ENCODE data around the gene THSD4. TPM values are rescaled to one million over a fixed set of nuclear protein-coding genes. Genes with fewer than 3 reads are reported as not detected.

The THSD4 gene
- polyA plus RNA-seq, 1 donor from 2014 or later, result 0.46 TPM

DNA sequence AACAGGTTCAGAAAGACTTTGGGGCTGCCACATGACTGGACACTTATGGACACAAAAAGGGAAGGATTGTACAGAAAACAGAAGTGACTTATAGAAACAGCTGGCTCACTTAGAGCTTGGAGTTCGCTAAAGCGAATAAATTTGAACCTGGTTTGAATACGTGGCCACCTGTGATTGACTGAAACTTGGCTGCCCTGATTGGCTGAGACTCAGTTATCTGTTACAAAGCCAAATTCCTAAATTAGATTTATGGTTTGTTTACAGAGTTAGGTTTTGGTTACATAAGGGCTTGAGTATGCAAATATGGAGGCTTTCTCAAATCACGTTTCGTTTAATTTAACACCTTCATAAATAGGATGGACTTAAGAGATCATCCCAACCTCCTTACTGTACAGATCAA is 270.2 kb downstream of the THSD4 start:
- H3K4me3 ChIP-seq (ENCODE audit: low read length), result no peak overlapping the region

DNA sequence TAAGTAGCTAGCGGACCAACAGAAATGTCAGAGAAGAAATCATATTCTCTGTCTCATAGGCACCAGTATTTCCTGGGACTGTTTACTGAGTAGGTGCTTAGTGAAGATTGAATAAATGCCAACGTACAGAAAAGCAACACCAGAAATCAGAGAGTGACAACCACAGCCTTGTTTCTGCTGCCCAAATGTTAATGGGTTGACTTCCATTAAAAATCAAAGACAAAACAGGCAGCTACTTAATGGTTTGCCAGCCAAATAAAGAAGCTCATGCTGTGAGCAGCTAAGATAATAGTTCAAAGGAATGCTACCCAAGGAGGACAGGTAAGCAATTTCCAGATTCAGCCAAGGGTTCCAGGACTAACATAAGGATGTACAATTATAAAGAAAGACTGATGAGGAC is 270.7 kb downstream of the THSD4 start:
- no peak overlapping the region for H3K27ac ChIP-seq (ENCODE audit: low read length)
- no peaks in the 10 kb centered on the region for H3K79me2 ChIP-seq (replicated peaks; ENCODE audit: insufficient read depth, low read length)
- H4K20me1 ChIP-seq (ENCODE audit: insufficient read depth), result no peaks in the 10 kb centered on the region
- no peaks in the 10 kb centered on the region for H3F3A ChIP-seq (ENCODE audit: insufficient read depth, low read length, poor library complexity, severe bottlenecking)
- no peak overlapping the region for H3K9ac ChIP-seq (ENCODE audit: low read length)
- no peak overlapping the region for H3K4me2 ChIP-seq (ENCODE audit: low read length)
- TF ChIP-seq SMC3 (conservative IDR thresholded peaks at IDR 0.05; ENCODE audit: poor library complexity) (no peak), EP300 (conservative IDR thresholded peaks at IDR 0.05; ENCODE audit: poor library complexity, severe bottlenecking) (no peak), RAD21 (conservative IDR thresholded peaks at IDR 0.05) (no peak), MXI1 (conservative IDR thresholded peaks at IDR 0.05; ENCODE audit: poor library complexity, severe bottlenecking) (no peak), EZH2 (IDR thresholded peaks at IDR 0.05; ENCODE audit: borderline replicate concordance, insufficient read depth, low read length, poor library complexity, severe bottlenecking) (no peak), TAF1 (IDR thresholded peaks at IDR 0.05; ENCODE audit: low read depth) (no peak)
- TF ChIP-seq, protein P1, sequence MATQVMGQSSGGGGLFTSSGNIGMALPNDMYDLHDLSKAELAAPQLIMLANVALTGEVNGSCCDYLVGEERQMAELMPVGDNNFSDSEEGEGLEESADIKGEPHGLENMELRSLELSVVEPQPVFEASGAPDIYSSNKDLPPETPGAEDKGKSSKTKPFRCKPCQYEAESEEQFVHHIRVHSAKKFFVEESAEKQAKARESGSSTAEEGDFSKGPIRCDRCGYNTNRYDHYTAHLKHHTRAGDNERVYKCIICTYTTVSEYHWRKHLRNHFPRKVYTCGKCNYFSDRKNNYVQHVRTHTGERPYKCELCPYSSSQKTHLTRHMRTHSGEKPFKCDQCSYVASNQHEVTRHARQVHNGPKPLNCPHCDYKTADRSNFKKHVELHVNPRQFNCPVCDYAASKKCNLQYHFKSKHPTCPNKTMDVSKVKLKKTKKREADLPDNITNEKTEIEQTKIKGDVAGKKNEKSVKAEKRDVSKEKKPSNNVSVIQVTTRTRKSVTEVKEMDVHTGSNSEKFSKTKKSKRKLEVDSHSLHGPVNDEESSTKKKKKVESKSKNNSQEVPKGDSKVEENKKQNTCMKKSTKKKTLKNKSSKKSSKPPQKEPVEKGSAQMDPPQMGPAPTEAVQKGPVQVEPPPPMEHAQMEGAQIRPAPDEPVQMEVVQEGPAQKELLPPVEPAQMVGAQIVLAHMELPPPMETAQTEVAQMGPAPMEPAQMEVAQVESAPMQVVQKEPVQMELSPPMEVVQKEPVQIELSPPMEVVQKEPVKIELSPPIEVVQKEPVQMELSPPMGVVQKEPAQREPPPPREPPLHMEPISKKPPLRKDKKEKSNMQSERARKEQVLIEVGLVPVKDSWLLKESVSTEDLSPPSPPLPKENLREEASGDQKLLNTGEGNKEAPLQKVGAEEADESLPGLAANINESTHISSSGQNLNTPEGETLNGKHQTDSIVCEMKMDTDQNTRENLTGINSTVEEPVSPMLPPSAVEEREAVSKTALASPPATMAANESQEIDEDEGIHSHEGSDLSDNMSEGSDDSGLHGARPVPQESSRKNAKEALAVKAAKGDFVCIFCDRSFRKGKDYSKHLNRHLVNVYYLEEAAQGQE (IDR thresholded peaks at IDR 0.05; ENCODE audit: borderline replicate concordance), result no peak
- TF ChIP-seq, protein P2, sequence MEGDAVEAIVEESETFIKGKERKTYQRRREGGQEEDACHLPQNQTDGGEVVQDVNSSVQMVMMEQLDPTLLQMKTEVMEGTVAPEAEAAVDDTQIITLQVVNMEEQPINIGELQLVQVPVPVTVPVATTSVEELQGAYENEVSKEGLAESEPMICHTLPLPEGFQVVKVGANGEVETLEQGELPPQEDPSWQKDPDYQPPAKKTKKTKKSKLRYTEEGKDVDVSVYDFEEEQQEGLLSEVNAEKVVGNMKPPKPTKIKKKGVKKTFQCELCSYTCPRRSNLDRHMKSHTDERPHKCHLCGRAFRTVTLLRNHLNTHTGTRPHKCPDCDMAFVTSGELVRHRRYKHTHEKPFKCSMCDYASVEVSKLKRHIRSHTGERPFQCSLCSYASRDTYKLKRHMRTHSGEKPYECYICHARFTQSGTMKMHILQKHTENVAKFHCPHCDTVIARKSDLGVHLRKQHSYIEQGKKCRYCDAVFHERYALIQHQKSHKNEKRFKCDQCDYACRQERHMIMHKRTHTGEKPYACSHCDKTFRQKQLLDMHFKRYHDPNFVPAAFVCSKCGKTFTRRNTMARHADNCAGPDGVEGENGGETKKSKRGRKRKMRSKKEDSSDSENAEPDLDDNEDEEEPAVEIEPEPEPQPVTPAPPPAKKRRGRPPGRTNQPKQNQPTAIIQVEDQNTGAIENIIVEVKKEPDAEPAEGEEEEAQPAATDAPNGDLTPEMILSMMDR (IDR thresholded peaks at IDR 0.05; ENCODE audit: poor library complexity, severe bottlenecking), result no peak
- H3K9me2 ChIP-seq (ENCODE audit: insufficient read depth, low read length), result no peaks in the 10 kb centered on the region
- no peak overlapping the region for H3K4me3 ChIP-seq (ENCODE audit: low read length)
- H2AFZ ChIP-seq (ENCODE audit: low read depth, low read length), result no peak overlapping the region
- H3K9me3 ChIP-seq (ENCODE audit: low read length), result no peaks in the 10 kb centered on the region
- no peaks in the 10 kb centered on the region for H3K36me3 ChIP-seq (ENCODE audit: insufficient read depth, low read length)
- peaks cover 23% of the 10 kb centered on the region for H3K27me3 ChIP-seq (ENCODE audit: insufficient read depth, low read depth, low read length)

More for the DNA sequence above, 270.2 kb downstream of the THSD4 start:
- TF ChIP-seq MXI1 (conservative IDR thresholded peaks at IDR 0.05; ENCODE audit: poor library complexity, severe bottlenecking) (no peak), EP300 (conservative IDR thresholded peaks at IDR 0.05; ENCODE audit: poor library complexity, severe bottlenecking) (no peak)
- Histone ChIP-seq H3F3A (ENCODE audit: insufficient read depth, low read length, poor library complexity, severe bottlenecking) (no peaks in the 10 kb centered on the region), H4K20me1 (ENCODE audit: insufficient read depth) (no peaks in the 10 kb centered on the region), H3K27me3 (ENCODE audit: insufficient read depth, low read depth, low read length) (peaks cover 23% of the 10 kb centered on the region), H3K9ac (ENCODE audit: low read length) (no peak overlapping the region), H3K9me3 (ENCODE audit: low read length) (no peaks in the 10 kb centered on the region), H3K4me2 (ENCODE audit: low read length) (no peak overlapping the region), H3K79me2 (replicated peaks; ENCODE audit: insufficient read depth, low read length) (no peaks in the 10 kb centered on the region), H3K27ac (ENCODE audit: low read length) (no peak overlapping the region), H3K36me3 (ENCODE audit: insufficient read depth, low read length) (no peaks in the 10 kb centered on the region), H3K9me2 (ENCODE audit: insufficient read depth, low read length) (no peaks in the 10 kb centered on the region), H2AFZ (ENCODE audit: low read depth, low read length) (no peak overlapping the region)

Data from neural cell (in vitro differentiated cells).